Panc1 (cell line): ENCODE results near the gene CHST13.

Experiments used
- CTCF ChIP-seq: fragments of 450-650 bp; IDR thresholded peaks from 2 replicates; pipeline ENCODE4 v1.5.1; 2017; ENCODE audit warnings: mild to moderate bottlenecking
- POLR2AphosphoS5 ChIP-seq: IDR thresholded peaks from 2 replicates; pipeline ENCODE4 v1.6.1; 2012; ENCODE audit warnings: mild to moderate bottlenecking, low read depth, low read length, moderate library complexity

GRCh38 chr3:126577261-126577660 lies 53.3 kb downstream of the CHST13 start:
- TF ChIP-seq CTCF (no peak), POLR2AphosphoS5 (no peak)
